ENCODE measurements around the gene FBXL20.
"Not testable (repeated sequence)": the region's sequence is repeated elsewhere in the genome, so short reads cannot be mapped to it uniquely, and the experiment has no call there.

DNA sequence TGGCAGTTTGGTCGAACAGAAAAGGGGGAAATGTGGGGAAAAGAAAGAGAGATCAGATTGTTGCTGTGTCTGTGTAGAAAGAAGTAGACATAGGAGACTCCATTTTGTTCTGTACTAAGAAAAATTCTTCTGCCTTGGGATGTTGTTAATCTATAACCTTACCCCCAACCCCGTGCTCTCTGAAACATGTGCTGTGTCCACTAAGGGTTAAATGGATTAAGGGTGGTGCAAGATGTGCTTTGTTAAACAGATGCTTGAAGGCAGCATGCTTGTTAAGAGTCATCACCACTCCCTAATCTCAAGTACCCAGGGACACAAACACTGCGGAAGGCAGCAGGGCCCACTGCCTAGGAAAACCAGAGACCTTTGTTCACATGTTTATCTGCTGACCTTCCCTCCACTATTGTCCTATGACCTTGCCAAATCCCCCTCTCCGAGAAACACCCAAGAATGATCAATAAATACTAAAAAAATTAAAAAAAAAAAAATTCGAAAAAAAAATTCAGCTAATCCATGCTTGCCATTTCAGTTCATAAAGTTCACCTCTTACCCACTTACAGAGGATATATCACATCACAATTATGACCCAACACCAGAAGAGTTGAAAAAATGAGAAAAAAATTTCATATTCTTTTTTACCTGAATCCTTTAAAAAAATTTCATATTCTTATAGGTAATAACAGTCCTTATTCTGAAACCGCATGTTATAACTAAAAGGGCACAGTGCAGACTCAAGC, 67.2 kb downstream of the FBXL20 start:
- TF ChIP-seq, protein P1, sequence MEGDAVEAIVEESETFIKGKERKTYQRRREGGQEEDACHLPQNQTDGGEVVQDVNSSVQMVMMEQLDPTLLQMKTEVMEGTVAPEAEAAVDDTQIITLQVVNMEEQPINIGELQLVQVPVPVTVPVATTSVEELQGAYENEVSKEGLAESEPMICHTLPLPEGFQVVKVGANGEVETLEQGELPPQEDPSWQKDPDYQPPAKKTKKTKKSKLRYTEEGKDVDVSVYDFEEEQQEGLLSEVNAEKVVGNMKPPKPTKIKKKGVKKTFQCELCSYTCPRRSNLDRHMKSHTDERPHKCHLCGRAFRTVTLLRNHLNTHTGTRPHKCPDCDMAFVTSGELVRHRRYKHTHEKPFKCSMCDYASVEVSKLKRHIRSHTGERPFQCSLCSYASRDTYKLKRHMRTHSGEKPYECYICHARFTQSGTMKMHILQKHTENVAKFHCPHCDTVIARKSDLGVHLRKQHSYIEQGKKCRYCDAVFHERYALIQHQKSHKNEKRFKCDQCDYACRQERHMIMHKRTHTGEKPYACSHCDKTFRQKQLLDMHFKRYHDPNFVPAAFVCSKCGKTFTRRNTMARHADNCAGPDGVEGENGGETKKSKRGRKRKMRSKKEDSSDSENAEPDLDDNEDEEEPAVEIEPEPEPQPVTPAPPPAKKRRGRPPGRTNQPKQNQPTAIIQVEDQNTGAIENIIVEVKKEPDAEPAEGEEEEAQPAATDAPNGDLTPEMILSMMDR (conservative IDR thresholded peaks at IDR 0.05 in 1 of 2, IDR thresholded peaks at IDR 0.05 in 1 of 2; ENCODE audit: low read depth in 1 of 2, low read length in 2 of 2): not testable (repeated sequence)
- not testable (repeated sequence) for TF ChIP-seq EZH2 (IDR thresholded peaks at IDR 0.05; ENCODE audit: low read length, missing control alignments)

All from fibroblast of lung (primary cell).